ENCODE results near the gene AGTRAP. TPM values are rescaled to one million over a fixed set of nuclear protein-coding genes. Genes with fewer than 3 reads are reported as not detected.

The AGTRAP gene
- total and polyA plus RNA-seq, 3 experiments from 2014 or later, result 9.7 to 103 (median 10.6) TPM

- peaks cover 23 to 34% of the 10 kb centered on the region in 2 donors for H3K27me3 Mint-ChIP-seq
- H3K36me3 Mint-ChIP-seq, result peaks cover 0 to 1% (median 0%) of the 10 kb centered on the region in 3 donors
- peaks cover 26 to 41% (median 31%) of the 10 kb centered on the region in 3 donors for H3K4me1 Mint-ChIP-seq
- Histone ChIP-seq H3K36me3 (ENCODE audit: insufficient read depth, low read length) (no peaks in the 10 kb centered on the region), H3K27ac (ENCODE audit: low read depth, low read length) (peak overlapping the region; percentile 16), H3K27me3 (ENCODE audit: insufficient read depth, low read length, poor library complexity, severe bottlenecking) (peaks cover 5% of the 10 kb centered on the region), H3K9me3 (ENCODE audit: low read length) (no peaks in the 10 kb centered on the region), H3K4me3 (ENCODE audit: low read length) (no peak overlapping the region), H3K4me1 (ENCODE audit: insufficient read depth, low read length) (peaks cover 30% of the 10 kb centered on the region)
- DNase-seq, result no peak
- ChIA-PET CTCF (interaction anchor here (1.6 kb wide), 1 partner anchor 30 kb away, joined by 6 read pairs; the partner anchor contains the start of gene FBXO6), POLR2A (no interaction called here)
- H3K27ac Mint-ChIP-seq, result peak overlapping the region in 6 of 8 donors; percentile 10 to 97 (median 50)
- peak overlapping the region in 4 of 7 donors; percentile 13 to 79 (median 27) for H3K4me3 Mint-ChIP-seq
- H3K9me3 Mint-ChIP-seq, result no peaks in the 10 kb centered on the region
These were observed 42.0 kb upstream of the AGTRAP start for GRCh38 chr1:11693917-11694316.

GRCh38 chr1:11695861-11696260, 40.1 kb upstream of the AGTRAP start:
- peaks cover under 1% of the 10 kb centered on the region for H3K27me3 ChIP-seq (ENCODE audit: insufficient read depth, low read length, poor library complexity, severe bottlenecking)
- H3K4me3 ChIP-seq (ENCODE audit: low read length), result no peak overlapping the region
- no peak overlapping the region for H3K4me3 Mint-ChIP-seq
- peaks cover 10 to 23% of the 10 kb centered on the region in 2 donors for H3K27me3 Mint-ChIP-seq
- peaks cover 22% of the 10 kb centered on the region for H3K4me1 ChIP-seq (ENCODE audit: insufficient read depth, low read length)
- peak overlapping the region in 1 of 8 donors; percentile 46 for H3K27ac Mint-ChIP-seq
- POLR2A ChIA-PET, result no interaction called here
- no peaks in the 10 kb centered on the region for H3K9me3 Mint-ChIP-seq
- CTCF ChIA-PET, result interaction anchor here (0.9 to 2.0 kb wide), 2 partner anchors 23 to 32 kb away, joined by 3 to 6 read pairs; partner anchors contain the start of gene FBXO6
- H3K36me3 ChIP-seq (ENCODE audit: insufficient read depth, low read length), result no peaks in the 10 kb centered on the region
- H3K9me3 ChIP-seq (ENCODE audit: low read length), result no peaks in the 10 kb centered on the region
- peaks cover 0 to 1% (median 0%) of the 10 kb centered on the region in 3 donors for H3K36me3 Mint-ChIP-seq
- peaks cover 18 to 28% (median 20%) of the 10 kb centered on the region in 3 donors for H3K4me1 Mint-ChIP-seq
- DNase-seq, result no peak
- H3K27ac ChIP-seq (ENCODE audit: low read depth, low read length), result no peak overlapping the region

GRCh38 chr1:11697188-11697892, 38.6 kb upstream of the AGTRAP start:
- H3K4me3 Mint-ChIP-seq, result no peak overlapping the region
- CTCF ChIA-PET, result interaction anchor here (0.9 to 1.6 kb wide), 4 partner anchors 22 to 55 kb away, joined by 3 to 6 read pairs (median 4); partner anchors contain the start of gene FBXO6
- Histone ChIP-seq H3K27ac (ENCODE audit: low read depth, low read length) (no peak overlapping the region), H3K9me3 (ENCODE audit: low read length) (no peaks in the 10 kb centered on the region), H3K4me1 (ENCODE audit: insufficient read depth, low read length) (peaks cover 15% of the 10 kb centered on the region), H3K36me3 (ENCODE audit: insufficient read depth, low read length) (no peaks in the 10 kb centered on the region), H3K27me3 (ENCODE audit: insufficient read depth, low read length, poor library complexity, severe bottlenecking) (no peaks in the 10 kb centered on the region), H3K4me3 (ENCODE audit: low read length) (no peak overlapping the region)
- peaks cover 17 to 20% (median 17%) of the 10 kb centered on the region in 3 donors for H3K4me1 Mint-ChIP-seq
- POLR2A ChIA-PET, result interaction anchor here (0.7 kb wide), 2 partner anchors 27 to 438 kb away, joined by 3 to 4 read pairs; no protein-coding TSS in a partner anchor
- H3K9me3 Mint-ChIP-seq, result no peaks in the 10 kb centered on the region
- peaks cover 8 to 19% of the 10 kb centered on the region in 2 donors for H3K27me3 Mint-ChIP-seq
- peaks cover 0 to 1% (median 0%) of the 10 kb centered on the region in 3 donors for H3K36me3 Mint-ChIP-seq
- H3K27ac Mint-ChIP-seq, result peak overlapping the region in 1 of 8 donors; percentile 27
- no peak for DNase-seq

GRCh38 chr1:11697893-11698210, 38.1 kb upstream of the AGTRAP start:
- Mint-ChIP-seq H3K4me3 (no peak overlapping the region), H3K9me3 (no peaks in the 10 kb centered on the region), H3K27ac (peak overlapping the region in 1 of 8 donors; percentile 27), H3K27me3 (peaks cover 3 to 15% of the 10 kb centered on the region in 2 donors), H3K4me1 (peaks cover 12 to 15% (median 12%) of the 10 kb centered on the region in 3 donors), H3K36me3 (peaks cover 0 to 1% (median 0%) of the 10 kb centered on the region in 3 donors)
- Histone ChIP-seq H3K27me3 (ENCODE audit: insufficient read depth, low read length, poor library complexity, severe bottlenecking) (no peaks in the 10 kb centered on the region), H3K9me3 (ENCODE audit: low read length) (no peaks in the 10 kb centered on the region), H3K36me3 (ENCODE audit: insufficient read depth, low read length) (no peaks in the 10 kb centered on the region), H3K4me3 (ENCODE audit: low read length) (no peak overlapping the region), H3K4me1 (ENCODE audit: insufficient read depth, low read length) (peaks cover 10% of the 10 kb centered on the region), H3K27ac (ENCODE audit: low read depth, low read length) (no peak overlapping the region)
- no peak for DNase-seq
- POLR2A ChIA-PET, result no interaction called here
- CTCF ChIA-PET, result interaction anchor here (1.0 to 1.6 kb wide), 2 partner anchors 21 to 34 kb away, joined by 3 to 6 read pairs; partner anchors contain the start of gene FBXO6

GRCh38 chr1:11700601-11701467, 35.1 kb upstream of the AGTRAP start:
- Mint-ChIP-seq H3K4me1 (peaks cover 0 to 3% (median 0%) of the 10 kb centered on the region in 3 donors), H3K9me3 (no peaks in the 10 kb centered on the region), H3K27ac (no peak overlapping the region), H3K27me3 (peaks cover 0 to 30% of the 10 kb centered on the region in 2 donors), H3K36me3 (no peaks in the 10 kb centered on the region), H3K4me3 (no peak overlapping the region)
- no peak for DNase-seq
- no peaks in the 10 kb centered on the region for H3K27me3 ChIP-seq (ENCODE audit: insufficient read depth, low read length, poor library complexity, severe bottlenecking)
- POLR2A ChIA-PET, result interaction anchor here (0.6 kb wide), 1 partner anchor 36 kb away, joined by 3 read pairs; no protein-coding TSS in a partner anchor
- no peaks in the 10 kb centered on the region for H3K4me1 ChIP-seq (ENCODE audit: insufficient read depth, low read length)
- H3K9me3 ChIP-seq (ENCODE audit: low read length), result no peaks in the 10 kb centered on the region
- no peak overlapping the region for H3K4me3 ChIP-seq (ENCODE audit: low read length)
- no peak overlapping the region for H3K27ac ChIP-seq (ENCODE audit: low read depth, low read length)
- CTCF ChIA-PET, result interaction anchor here (1.2 kb wide), 1 partner anchor 18 kb away, joined by 3 read pairs; no protein-coding TSS in a partner anchor
- H3K36me3 ChIP-seq (ENCODE audit: insufficient read depth, low read length), result no peaks in the 10 kb centered on the region

GRCh38 chr1:11701551-11701961, 34.4 kb upstream of the AGTRAP start:
- H3K27me3 Mint-ChIP-seq, result peaks cover 0 to 32% of the 10 kb centered on the region in 2 donors
- ChIA-PET POLR2A (no interaction called here), CTCF (no interaction called here)
- no peaks in the 10 kb centered on the region for H3K36me3 ChIP-seq (ENCODE audit: insufficient read depth, low read length)
- H3K27ac Mint-ChIP-seq, result no peak overlapping the region
- H3K4me3 Mint-ChIP-seq, result no peak overlapping the region
- no peaks in the 10 kb centered on the region for H3K4me1 ChIP-seq (ENCODE audit: insufficient read depth, low read length)
- H3K27me3 ChIP-seq (ENCODE audit: insufficient read depth, low read length, poor library complexity, severe bottlenecking), result no peaks in the 10 kb centered on the region
- no peaks in the 10 kb centered on the region for H3K36me3 Mint-ChIP-seq
- H3K9me3 Mint-ChIP-seq, result no peaks in the 10 kb centered on the region
- H3K9me3 ChIP-seq (ENCODE audit: low read length), result no peaks in the 10 kb centered on the region
- H3K4me1 Mint-ChIP-seq, result peaks cover 0 to 3% (median 0%) of the 10 kb centered on the region in 3 donors
- no peak overlapping the region for H3K27ac ChIP-seq (ENCODE audit: low read depth, low read length)
- no peak overlapping the region for H3K4me3 ChIP-seq (ENCODE audit: low read length)
- DNase-seq, result no peak

GRCh38 chr1:11701981-11702803, 33.7 kb upstream of the AGTRAP start:
- no peak overlapping the region for H3K27ac Mint-ChIP-seq
- peaks cover 0 to 32% of the 10 kb centered on the region in 2 donors for H3K27me3 Mint-ChIP-seq
- Histone ChIP-seq H3K4me3 (ENCODE audit: low read length) (no peak overlapping the region), H3K27me3 (ENCODE audit: insufficient read depth, low read length, poor library complexity, severe bottlenecking) (no peaks in the 10 kb centered on the region), H3K4me1 (ENCODE audit: insufficient read depth, low read length) (no peaks in the 10 kb centered on the region), H3K9me3 (ENCODE audit: low read length) (no peaks in the 10 kb centered on the region), H3K36me3 (ENCODE audit: insufficient read depth, low read length) (no peaks in the 10 kb centered on the region), H3K27ac (ENCODE audit: low read depth, low read length) (no peak overlapping the region)
- no peak for DNase-seq
- CTCF ChIA-PET, result no interaction called here
- H3K4me3 Mint-ChIP-seq, result no peak overlapping the region
- no peaks in the 10 kb centered on the region for H3K36me3 Mint-ChIP-seq
- H3K4me1 Mint-ChIP-seq, result peaks cover 0 to 3% (median 0%) of the 10 kb centered on the region in 3 donors
- no peaks in the 10 kb centered on the region for H3K9me3 Mint-ChIP-seq
- POLR2A ChIA-PET, result no interaction called here
